Measurements from ENCODE around the gene RUSF1.

RUSF1 gene

DNA sequence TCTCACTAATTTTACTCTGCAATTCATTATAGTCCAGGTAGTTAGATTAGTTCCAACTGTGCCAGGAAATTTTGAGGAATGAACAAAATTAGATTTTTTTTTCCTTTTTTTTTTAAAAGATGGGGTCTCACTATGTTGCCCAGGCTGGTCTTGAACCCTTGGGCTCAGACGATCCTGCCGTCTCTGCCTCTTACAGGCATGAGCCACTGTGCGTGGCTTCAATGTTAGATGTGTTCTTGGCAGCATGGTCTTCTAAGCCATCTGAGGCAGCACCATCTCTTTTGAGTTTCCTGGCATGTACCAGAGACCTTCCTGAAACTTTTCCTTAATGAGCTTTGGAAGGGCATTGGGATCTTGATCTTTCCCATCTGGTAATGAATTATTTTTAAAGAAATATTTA is 16.9 kb upstream of the RUSF1 start:
- TF ChIP-seq GATA2 (IDR thresholded peaks at IDR 0.05; ENCODE audit: low read depth, low read length): no peak
- no peak for TF ChIP-seq GATA3 (IDR thresholded peaks at IDR 0.05; ENCODE audit: low read depth, low read length)

DNA sequence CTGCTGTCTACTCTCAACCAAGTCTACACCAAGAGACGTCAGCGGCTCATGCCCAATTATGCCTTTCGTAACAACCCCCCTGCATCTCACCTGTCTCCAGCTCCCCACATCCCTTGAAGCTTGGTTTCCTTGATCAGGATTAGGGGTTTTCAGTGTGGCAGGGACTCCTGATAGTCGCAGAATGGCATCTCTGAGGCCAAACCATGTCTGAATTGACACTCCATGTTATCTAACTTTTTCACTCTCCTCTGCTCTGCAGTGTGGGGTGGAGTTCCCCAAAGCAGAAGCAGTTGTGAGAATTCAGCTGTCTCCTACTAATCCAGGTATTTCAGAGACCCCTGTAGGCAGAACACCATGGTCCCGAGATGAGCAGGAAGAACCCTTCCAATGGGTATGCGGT is 13.9 kb upstream of the RUSF1 start:
- TF ChIP-seq GATA2 (IDR thresholded peaks at IDR 0.05; ENCODE audit: low read depth, low read length) (no peak), GATA3 (IDR thresholded peaks at IDR 0.05; ENCODE audit: low read depth, low read length) (no peak)

DNA sequence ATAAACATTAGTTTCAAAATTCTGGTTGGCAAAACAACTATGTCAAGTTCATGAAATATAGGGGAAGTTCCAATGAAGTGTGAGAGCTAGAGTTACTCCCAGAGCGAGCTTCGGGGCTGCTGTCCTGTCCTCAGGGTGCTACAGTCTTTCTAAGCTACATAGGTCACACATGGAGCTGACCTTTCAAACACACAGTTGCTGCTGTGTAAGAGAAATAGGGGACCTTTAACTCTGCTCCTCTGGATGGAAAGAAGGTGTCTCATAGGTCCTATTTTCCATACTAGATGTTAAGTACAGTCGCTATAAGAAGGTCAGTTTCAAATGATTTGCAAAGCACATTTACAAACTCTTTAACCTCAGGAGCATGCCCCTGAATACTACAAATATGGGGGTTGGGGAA is 13.2 kb upstream of the RUSF1 start:
- TF ChIP-seq GATA2 (IDR thresholded peaks at IDR 0.05; ENCODE audit: low read depth, low read length) (no peak), GATA3 (IDR thresholded peaks at IDR 0.05; ENCODE audit: low read depth, low read length) (no peak)

DNA sequence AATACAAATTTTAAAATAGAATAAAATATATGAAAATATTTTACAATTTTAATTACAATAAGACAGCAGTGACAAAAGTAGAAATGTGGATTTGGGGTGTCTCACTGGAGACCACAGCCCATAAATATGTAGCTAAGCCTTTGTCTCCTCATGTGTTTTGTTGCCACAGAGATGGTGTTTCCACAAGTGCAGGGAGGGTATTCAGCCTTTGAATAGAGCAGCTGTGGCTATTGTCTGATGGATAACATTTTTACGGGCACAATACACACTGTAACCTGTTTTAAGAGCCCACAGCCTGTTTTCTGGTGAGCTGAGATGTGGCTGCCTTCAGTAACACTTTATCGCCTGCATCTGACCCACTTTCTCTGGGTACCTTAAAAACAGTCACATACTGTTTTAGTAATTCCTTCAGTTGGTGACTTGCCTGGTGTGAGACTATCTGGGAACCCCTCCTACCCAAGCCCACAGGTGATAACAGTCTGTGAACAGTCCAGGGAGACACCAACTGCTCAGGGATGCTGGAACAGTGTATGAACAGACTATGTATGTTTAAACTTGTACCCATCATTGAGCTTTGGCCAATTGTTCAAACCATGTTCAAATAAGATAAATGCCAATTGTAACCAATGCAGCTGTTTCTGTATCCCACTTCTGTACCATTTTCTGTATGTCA is 11.7 kb upstream of the RUSF1 start:
- no peak for TF ChIP-seq GATA3 (IDR thresholded peaks at IDR 0.05; ENCODE audit: low read depth, low read length)
- no peak for TF ChIP-seq GATA2 (IDR thresholded peaks at IDR 0.05; ENCODE audit: low read depth, low read length)

DNA sequence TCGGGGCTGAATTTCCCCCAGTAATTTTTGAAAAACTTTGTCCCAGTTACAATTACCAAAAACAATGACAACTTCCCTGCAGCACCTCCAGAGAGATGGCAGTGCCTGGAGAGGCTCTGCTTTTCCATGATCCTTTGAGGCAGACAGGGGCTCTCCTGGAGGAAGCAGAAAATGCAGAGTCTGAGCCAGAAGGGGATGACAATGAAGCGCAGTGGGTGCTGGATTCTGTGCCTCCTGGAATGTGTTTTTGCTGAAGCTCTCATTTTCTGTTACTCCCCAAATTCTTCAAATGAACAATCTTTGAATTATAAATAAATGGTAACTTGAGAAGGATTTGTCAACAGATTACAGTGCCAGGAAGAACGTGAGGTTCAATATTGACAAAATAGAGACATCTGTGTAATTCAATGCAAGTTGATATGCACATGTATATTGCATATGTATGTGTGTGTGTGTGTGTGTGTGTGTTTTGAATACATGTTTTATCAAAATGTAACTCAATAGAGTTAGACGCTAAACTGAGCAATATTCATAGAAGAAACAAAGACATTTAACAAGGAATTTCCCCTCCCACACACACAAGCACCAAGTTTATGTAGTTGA is 9.7 kb upstream of the RUSF1 start:
- TF ChIP-seq GATA2 (IDR thresholded peaks at IDR 0.05; ENCODE audit: low read depth, low read length) (no peak), GATA3 (IDR thresholded peaks at IDR 0.05; ENCODE audit: low read depth, low read length) (no peak)

DNA sequence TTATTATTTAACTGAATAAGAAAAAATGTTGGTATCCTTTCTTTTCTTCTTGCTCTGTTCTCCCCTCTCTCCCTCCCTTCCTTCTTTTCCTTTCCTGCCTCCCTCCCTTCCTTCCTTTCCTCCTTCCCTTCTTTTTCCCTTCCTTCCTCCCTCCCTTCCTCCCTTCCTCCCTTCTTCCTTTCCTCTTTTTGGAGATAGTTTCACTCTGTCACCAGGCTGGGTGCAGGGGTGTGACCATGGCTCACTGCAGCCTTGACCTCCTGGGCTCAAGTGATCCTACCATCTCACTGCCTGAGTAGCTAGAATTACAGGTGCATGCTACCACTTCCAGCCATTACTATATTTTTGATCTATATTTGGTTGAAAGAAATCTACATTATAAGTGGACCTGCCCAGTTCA is 5.7 kb upstream of the RUSF1 start:
- TF ChIP-seq GATA3 (IDR thresholded peaks at IDR 0.05; ENCODE audit: low read depth, low read length) (no peak), GATA2 (IDR thresholded peaks at IDR 0.05; ENCODE audit: low read depth, low read length) (no peak)

DNA sequence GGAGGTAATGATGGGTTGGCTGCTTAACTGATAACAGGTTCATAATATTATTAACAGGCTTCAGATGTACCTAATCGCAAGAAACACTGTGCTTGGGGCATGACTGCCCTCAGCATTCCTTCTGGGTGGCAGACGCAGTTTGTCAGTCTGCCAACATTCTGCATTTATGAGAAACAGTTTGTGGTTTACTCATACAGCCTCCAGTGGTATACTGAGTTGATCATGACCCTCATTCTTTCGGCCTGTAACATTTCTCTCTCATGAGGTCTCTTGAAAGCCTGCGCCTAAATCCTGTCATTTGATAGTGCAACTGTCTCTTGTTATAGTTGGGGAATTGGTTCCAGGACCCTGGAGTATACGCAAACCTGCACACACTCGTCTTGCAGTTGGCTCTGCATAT is 4.9 kb upstream of the RUSF1 start:
- TF ChIP-seq GATA3 (IDR thresholded peaks at IDR 0.05; ENCODE audit: low read depth, low read length) (no peak), GATA2 (IDR thresholded peaks at IDR 0.05; ENCODE audit: low read depth, low read length) (no peak)

DNA sequence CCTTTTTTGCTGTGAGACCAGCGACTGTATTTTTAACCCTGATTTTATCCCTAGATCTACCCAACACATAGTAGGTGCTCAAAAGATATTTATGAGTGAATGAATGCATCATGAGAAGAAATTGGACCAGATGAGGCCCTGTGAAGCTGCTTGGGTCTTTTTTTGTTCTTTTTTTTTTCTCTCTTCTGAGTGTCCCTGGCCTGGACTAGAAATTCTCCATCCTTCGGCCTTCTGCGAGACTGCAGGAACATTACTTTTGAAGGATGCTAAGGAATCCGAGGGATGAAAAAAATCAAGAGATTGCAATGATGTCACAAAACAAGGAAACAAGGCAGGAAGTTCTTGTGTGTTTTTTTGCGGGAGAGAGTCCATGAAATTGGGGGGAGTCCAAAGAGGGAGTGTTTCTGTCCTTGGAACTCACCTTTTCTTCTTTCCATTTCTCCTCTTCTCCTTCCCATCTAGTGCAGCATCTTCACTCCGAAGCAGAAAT is 560 bp upstream of the RUSF1 start:
- TF ChIP-seq GATA3 (IDR thresholded peaks at IDR 0.05; ENCODE audit: low read depth, low read length): no peak
- no peak for TF ChIP-seq GATA2 (IDR thresholded peaks at IDR 0.05; ENCODE audit: low read depth, low read length)

DNA sequence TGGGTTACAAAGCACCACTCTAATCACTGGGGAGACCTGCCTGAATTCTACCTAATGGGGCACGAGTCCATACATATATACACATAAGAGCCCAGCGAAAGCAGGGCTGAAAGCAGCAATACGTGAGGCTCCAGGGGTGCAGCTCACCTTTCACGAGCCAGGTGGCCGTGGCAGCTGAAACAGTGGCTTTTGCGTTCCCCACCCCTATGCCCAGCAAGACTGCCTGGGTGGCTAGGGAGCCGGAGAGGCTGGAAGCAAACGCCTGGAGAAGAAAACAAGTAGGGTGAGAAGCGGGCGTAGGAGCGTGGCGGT is 618 bp downstream of the RUSF1 start:
- TF ChIP-seq GATA3 (IDR thresholded peaks at IDR 0.05; ENCODE audit: low read depth, low read length) (no peak), GATA2 (IDR thresholded peaks at IDR 0.05; ENCODE audit: low read depth, low read length) (no peak)

DNA sequence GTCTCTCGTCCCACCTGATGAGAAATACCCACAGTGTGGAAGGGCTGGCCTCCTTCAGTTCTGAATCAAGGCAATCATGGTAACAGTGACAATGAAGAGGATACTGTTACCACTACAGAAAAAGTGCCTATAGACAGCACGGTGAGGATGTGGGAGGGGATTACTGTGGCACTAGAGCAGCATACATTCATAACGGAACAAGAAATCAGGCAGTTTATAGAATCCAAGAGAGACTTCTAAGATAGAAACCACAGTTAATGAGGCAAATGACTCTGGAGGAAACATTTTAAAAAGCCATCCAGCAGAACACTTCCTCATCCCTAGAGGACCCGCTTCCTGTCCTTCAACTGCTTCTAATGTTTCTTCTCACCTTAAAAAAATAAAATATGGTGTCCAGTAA is 2.7 kb downstream of the RUSF1 start:
- no peak for TF ChIP-seq GATA2 (IDR thresholded peaks at IDR 0.05; ENCODE audit: low read depth, low read length)
- TF ChIP-seq GATA3 (IDR thresholded peaks at IDR 0.05; ENCODE audit: low read depth, low read length): no peak

DNA sequence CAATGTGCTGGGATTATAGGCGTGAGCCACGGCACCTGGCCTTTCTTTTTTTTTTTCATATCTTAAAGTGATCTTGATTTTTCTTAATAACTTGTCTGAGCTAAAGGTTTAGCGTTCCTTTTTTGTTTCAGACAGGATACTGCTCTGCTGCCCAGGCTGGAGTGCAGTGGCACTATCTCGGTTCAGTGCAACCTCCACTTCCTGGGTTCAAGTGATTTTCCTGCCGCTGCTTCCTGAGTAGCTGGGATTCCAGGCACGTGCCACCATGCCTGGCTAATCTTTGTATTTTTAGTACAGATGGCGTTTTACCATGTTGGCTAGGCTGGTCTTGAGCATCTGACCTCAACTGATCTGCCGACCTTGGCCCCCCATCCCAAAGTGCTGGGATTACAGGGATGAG is 4.0 kb downstream of the RUSF1 start:
- TF ChIP-seq GATA2 (IDR thresholded peaks at IDR 0.05; ENCODE audit: low read depth, low read length) (no peak), GATA3 (IDR thresholded peaks at IDR 0.05; ENCODE audit: low read depth, low read length) (no peak)

DNA sequence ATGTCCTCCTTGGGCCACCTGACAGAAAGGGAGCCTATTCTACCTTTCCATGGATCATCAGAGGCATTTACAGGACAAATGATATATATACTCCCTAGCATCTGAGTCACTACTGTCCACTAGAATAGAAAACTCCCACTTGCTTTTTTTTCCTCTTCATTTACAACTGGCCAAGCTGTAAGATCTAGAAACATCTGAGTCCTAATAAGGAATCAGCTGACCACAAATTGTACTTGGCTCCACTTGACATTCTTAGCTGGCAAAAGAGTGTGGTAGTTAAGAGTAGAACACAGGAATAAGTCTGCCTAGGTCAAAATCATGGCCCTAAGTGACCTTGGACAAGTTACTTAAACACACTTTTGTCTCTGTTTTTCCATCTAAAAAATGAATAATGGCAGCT is 5.2 kb downstream of the RUSF1 start:
- TF ChIP-seq GATA2 (IDR thresholded peaks at IDR 0.05; ENCODE audit: low read depth, low read length): no peak
- TF ChIP-seq GATA3 (IDR thresholded peaks at IDR 0.05; ENCODE audit: low read depth, low read length): no peak

DNA sequence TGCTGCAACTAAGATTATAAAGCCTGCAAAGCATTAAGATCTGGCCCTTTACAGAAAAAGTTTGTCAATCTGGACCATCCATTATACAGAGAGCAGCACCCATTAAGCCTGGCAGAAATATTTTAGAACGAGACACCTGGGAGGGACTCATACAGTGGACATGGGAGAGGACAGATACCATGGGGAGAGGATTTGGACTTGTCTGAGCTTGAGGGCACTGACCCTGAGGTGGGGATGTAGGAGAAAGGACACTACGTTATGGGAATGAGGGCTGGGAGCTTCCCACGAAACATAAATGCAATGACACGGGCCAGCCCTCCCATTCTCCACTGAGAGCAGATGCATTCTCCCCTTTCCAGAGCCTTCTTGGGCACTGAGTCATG is 6.2 kb downstream of the RUSF1 start:
- no peak for TF ChIP-seq GATA3 (IDR thresholded peaks at IDR 0.05; ENCODE audit: low read depth, low read length)
- TF ChIP-seq GATA2 (IDR thresholded peaks at IDR 0.05; ENCODE audit: low read depth, low read length): no peak

DNA sequence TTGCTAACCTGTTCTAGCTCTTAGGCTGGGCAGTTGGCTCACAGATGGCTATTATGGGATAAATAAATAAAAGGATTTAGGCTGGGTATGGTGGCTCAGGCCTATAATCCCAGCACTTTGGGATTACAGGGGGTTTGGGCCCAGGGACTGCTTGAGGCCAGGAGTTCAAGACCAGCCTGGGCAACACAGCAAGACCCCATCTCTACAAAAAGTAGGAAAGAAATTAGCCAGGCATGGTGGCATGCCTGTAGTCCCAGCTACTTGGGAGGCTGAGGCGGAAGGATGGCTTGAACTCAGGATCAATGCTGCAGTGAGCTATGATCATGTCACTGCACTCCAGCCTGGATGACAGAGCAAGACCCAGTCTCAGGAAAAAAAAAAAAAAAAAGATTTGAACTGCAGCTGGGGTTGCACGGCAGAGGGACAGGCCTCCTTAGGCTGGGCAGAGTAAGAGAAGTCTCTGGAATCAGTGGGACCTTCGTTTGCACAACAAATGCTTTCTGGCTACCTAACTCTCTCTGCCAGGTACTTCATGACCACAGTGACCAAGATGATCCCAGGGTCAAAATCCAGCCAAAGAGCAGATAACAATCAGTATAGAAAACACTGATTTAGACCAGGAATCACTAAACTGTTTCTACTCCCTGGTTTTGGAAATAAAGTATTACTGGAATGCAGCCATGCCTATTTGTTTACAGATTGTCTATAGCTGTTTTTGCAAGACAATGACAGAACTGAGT is 6.8 kb downstream of the RUSF1 start:
- no peak for TF ChIP-seq GATA2 (IDR thresholded peaks at IDR 0.05; ENCODE audit: low read depth, low read length)
- no peak for TF ChIP-seq GATA3 (IDR thresholded peaks at IDR 0.05; ENCODE audit: low read depth, low read length)

DNA sequence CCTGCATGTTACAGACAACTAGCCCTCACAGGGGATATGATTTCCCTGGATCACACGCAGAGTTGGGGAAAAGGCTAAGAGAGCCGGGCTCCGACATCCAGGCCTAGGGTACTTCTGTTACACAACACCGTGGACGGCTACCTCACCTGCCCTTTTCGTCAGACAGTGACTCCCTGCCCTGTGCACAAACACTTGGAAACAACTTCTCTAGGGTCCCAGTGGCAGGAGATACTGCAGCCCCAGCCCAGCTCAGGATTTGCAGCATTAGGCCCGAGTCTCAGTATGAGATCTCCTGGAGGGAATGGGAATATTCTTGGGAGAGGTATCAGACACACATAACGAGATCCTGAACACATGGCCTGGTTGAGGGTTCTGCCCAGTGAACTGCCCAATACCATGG is 8.3 kb downstream of the RUSF1 start:
- TF ChIP-seq GATA2 (IDR thresholded peaks at IDR 0.05; ENCODE audit: low read depth, low read length) (no peak), GATA3 (IDR thresholded peaks at IDR 0.05; ENCODE audit: low read depth, low read length) (no peak)
